CD14-positive monocyte (primary cell): Measurements from ENCODE around the gene ZNF512. TPM values are rescaled to one million over a fixed set of nuclear protein-coding genes. Genes with fewer than 3 reads are reported as not detected.

Source experiments
- DNase-seq, 3 donors: peaks; one replicate each; pipeline ENCODE4 v3.0.0-alpha.2; 2011 to 2022
- H2AFZ ChIP-seq: 2 replicates; pipeline ENCODE4 v1.6.0; 2012; ENCODE audit warnings: mild to moderate bottlenecking, low read depth, low read length, inconsistent platforms; ENCODE audit not compliant: insufficient read depth, poor library complexity, severe bottlenecking
- H3K27ac ChIP-seq, 2 donors: 1 replicate in 1 of 2; 2 replicates in 1 of 2; pipeline ENCODE4 v1.5.1; 2012 to 2013; ENCODE audit warnings: low read length in 2 of 2, control low read depth in 1 of 2, inconsistent platforms in 1 of 2, low read depth in 1 of 2, mild to moderate bottlenecking in 1 of 2
- H3K27me3 ChIP-seq, 2 donors: one replicate each; pipeline versions ENCODE4 v1.6.0 to v1.6.1; 2011 to 2013; ENCODE audit warnings: low read length in 2 of 2; ENCODE audit not compliant: control insufficient read depth in 2 of 2, insufficient read depth in 2 of 2
- H3K36me3 ChIP-seq, 2 donors: replicated peaks in 1 of 2; 1 replicate in 1 of 2; 2 replicates in 1 of 2; pipeline versions ENCODE4 v1.5.1 to v1.6.1; 2012 to 2013; ENCODE audit warnings: low read length in 2 of 2, control low read depth in 1 of 2, inconsistent platforms in 1 of 2, mild to moderate bottlenecking in 1 of 2; ENCODE audit not compliant: insufficient read depth in 2 of 2, control insufficient read depth in 1 of 2
- H3K4me1 ChIP-seq, 2 donors: 1 replicate in 1 of 2; 2 replicates in 1 of 2; pipeline versions ENCODE4 v1.5.1 to v1.6.1; 2012 to 2013; ENCODE audit warnings: low read length in 2 of 2, control low read depth in 1 of 2, inconsistent platforms in 1 of 2, mild to moderate bottlenecking in 1 of 2, moderate library complexity in 1 of 2; ENCODE audit not compliant: insufficient read depth in 2 of 2, control insufficient read depth in 1 of 2
- H3K4me2 ChIP-seq: replicated peaks from 2 replicates; pipeline ENCODE3; 2012; ENCODE audit warnings: low read length, moderate library complexity, mild to moderate bottlenecking; ENCODE audit not compliant: poor library complexity, severe bottlenecking; ENCODE audit errors: extremely low read depth
- H3K4me3 ChIP-seq, 3 experiments: fragments of 200-600 bp in 1 of 3; sonication (generic) in 1 of 3; replicated peaks in 1 of 3; 1 replicate in 2 of 3; 2 replicates in 1 of 3; pipeline ENCODE4 v1.5.1; 2011 to 2013; ENCODE audit warnings: low read length in 3 of 3, mild to moderate bottlenecking in 3 of 3, control low read depth in 2 of 3, low read depth in 2 of 3, inconsistent platforms in 1 of 3, moderate library complexity in 1 of 3
- H3K79me2 ChIP-seq: 2 replicates; pipeline ENCODE4 v1.6.0; 2012; ENCODE audit warnings: mild to moderate bottlenecking, control low read depth, inconsistent platforms, low read length, moderate library complexity; ENCODE audit not compliant: insufficient read depth
- H3K9ac ChIP-seq: 2 replicates; pipeline ENCODE4 v1.6.0; 2017; ENCODE audit warnings: low read length, mild to moderate bottlenecking; ENCODE audit not compliant: insufficient read depth, poor library complexity, severe bottlenecking
- H3K9me3 ChIP-seq, 2 donors: replicated peaks in 1 of 2; 1 replicate in 1 of 2; 2 replicates in 1 of 2; pipeline versions ENCODE4 v1.5.1 to v1.6.1; 2012 to 2013; ENCODE audit warnings: low read length in 2 of 2, control low read depth in 1 of 2; ENCODE audit not compliant: control insufficient read depth in 1 of 2, insufficient read depth in 1 of 2
- H4K20me1 ChIP-seq: 2 replicates; pipeline ENCODE4 v1.6.0; 2012; ENCODE audit warnings: mild to moderate bottlenecking, low read length, control low read depth, moderate library complexity; ENCODE audit not compliant: insufficient read depth
- H3K27ac Mint-ChIP-seq, 7 donors: one replicate each; pipeline ENCODE4 v1.8.0; 2020; ENCODE audit warnings: mild to moderate bottlenecking in 7 of 7, mixed read lengths in 7 of 7, moderate library complexity in 6 of 7, inconsistent platforms in 2 of 7
- H3K27me3 Mint-ChIP-seq, 3 donors: one replicate each; pipeline ENCODE4 v1.8.0; 2021 to 2022; ENCODE audit warnings: low read depth in 3 of 3, mild to moderate bottlenecking in 3 of 3, mixed read lengths in 3 of 3, moderate library complexity in 3 of 3, inconsistent platforms in 1 of 3
- H3K36me3 Mint-ChIP-seq, 2 donors: one replicate each; pipeline ENCODE4 v1.8.0; 2020; ENCODE audit warnings: mixed read lengths in 2 of 2, inconsistent platforms in 1 of 2, mild to moderate bottlenecking in 1 of 2
- H3K4me1 Mint-ChIP-seq: one replicate; pipeline ENCODE4 v1.8.0; 2020; ENCODE audit warnings: mild to moderate bottlenecking, mixed read lengths
- H3K4me3 Mint-ChIP-seq, 2 donors: one replicate each; pipeline ENCODE4 v1.8.0; 2020; ENCODE audit warnings: mild to moderate bottlenecking in 2 of 2, mixed read lengths in 2 of 2, moderate library complexity in 1 of 2
- H3K9me3 Mint-ChIP-seq, 7 donors: one replicate each; pipeline ENCODE4 v1.8.0; 2020 to 2022; ENCODE audit warnings: mixed read lengths in 7 of 7, mild to moderate bottlenecking in 6 of 7, moderate library complexity in 6 of 7, inconsistent platforms in 2 of 7
- CTCF ChIP-seq: fragments of 200-600 bp; IDR thresholded peaks from one replicate; pipeline ENCODE4 v1.8.0; 2022; ENCODE audit warnings: antibody characterized with exemption, mild to moderate bottlenecking
- WGBS: methylation state at CpG from one replicate; pipeline ENCODE4 v1.1.5; 2013; ENCODE audit warnings: missing lambda C conversion rate; ENCODE audit not compliant: insufficient coverage; 5-methylcytosine and 5-hydroxymethylcytosine counted together
- intact Hi-C, 2 donors: fragments of 100-400 bp; cut with micrococcal nuclease; formaldehyde crosslinking; loops; one replicate each; pipeline versions ENCODE4 v1.15.0 to v1.15.1; 2023
- polyA plus RNA-seq, 3 donors: library from polyadenylated mRNA; depleted of rRNA in 1 of 3; unstranded in 2 of 3; stranded (reverse) in 1 of 3; fragments of 300-500 nt in 2 of 3; fragments of >200 nt in 1 of 3; fragmentation: Illumina TruSeq in 2 of 3; gene quantifications; 1 replicate in 2 of 3; 2 replicates in 1 of 3; pipeline ENCODE4 v1.2.3, GENCODE V29; 2012 to 2021

ZNF512 gene
- polyA plus RNA-seq, 3 donors = 6.7 to 13.1 (median 12.8) TPM

GRCh38 chr2:27584597-27584996, 1.8 kb downstream of the ZNF512 start:
- Histone ChIP-seq H3K36me3 (peaks cover 0 to 5% of the 10 kb centered on the region in 2 donors), H2AFZ (no peak overlapping the region), H3K4me3 (peak overlapping the region in 1 of 3 experiments; percentile 87), H4K20me1 (peaks cover 27% of the 10 kb centered on the region), H3K27ac (no peak overlapping the region), H3K9ac (no peak overlapping the region), H3K27me3 (no peaks in the 10 kb centered on the region), H3K4me2 (peak overlapping the region; percentile 85), H3K9me3 (peaks cover 0 to 4% of the 10 kb centered on the region in 2 donors), H3K79me2 (peaks cover 65% of the 10 kb centered on the region), H3K4me1 (peaks cover 24 to 25% of the 10 kb centered on the region in 2 donors)
- no peak for TF ChIP-seq CTCF
- intact Hi-C loops = loop anchor here (10.0 kb wide), 2 partner anchors 90 to 160 kb away; partner anchors contain the start of genes NRBP1 (in 2 of the 2), FNDC4 (in 1 of the 2) and GCKR (in 1 of the 2)
- Mint-ChIP-seq H3K4me3 (no peak overlapping the region), H3K36me3 (peaks cover 6 to 13% of the 10 kb centered on the region in 2 donors), H3K27ac (peak overlapping the region in 2 of 7 donors; percentile 7 to 35), H3K4me1 (peaks cover 34% of the 10 kb centered on the region), H3K9me3 (peaks cover 3 to 20% (median 8%) of the 10 kb centered on the region in 7 donors), H3K27me3 (peaks cover 0 to 2% (median 2%) of the 10 kb centered on the region in 3 donors)
- WGBS = 96% methylated on average over 3 of the region's 3 CpGs
- no peak for DNase-seq

GRCh38 chr2:27587025-27587424, 4.2 kb downstream of the ZNF512 start:
- no peak overlapping the region for H2AFZ ChIP-seq
- H3K4me2 ChIP-seq = no peak overlapping the region
- peaks cover 36% of the 10 kb centered on the region for H3K4me1 Mint-ChIP-seq
- no peak overlapping the region for H3K9ac ChIP-seq
- H3K27ac ChIP-seq = no peak overlapping the region
- no peaks in the 10 kb centered on the region for H3K27me3 Mint-ChIP-seq
- H3K4me3 ChIP-seq = no peak overlapping the region
- H3K4me3 Mint-ChIP-seq = no peak overlapping the region
- no peak for TF ChIP-seq CTCF
- H3K27ac Mint-ChIP-seq = peak overlapping the region in 2 of 7 donors; percentile 10 to 27
- H3K36me3 Mint-ChIP-seq = peaks cover 10 to 25% of the 10 kb centered on the region in 2 donors
- peaks cover 25 to 29% of the 10 kb centered on the region in 2 donors for H3K4me1 ChIP-seq
- no peaks in the 10 kb centered on the region for H3K27me3 ChIP-seq
- no peak for DNase-seq
- peaks cover 88% of the 10 kb centered on the region for H3K79me2 ChIP-seq
- peaks cover 0 to 12% of the 10 kb centered on the region in 2 donors for H3K36me3 ChIP-seq
- WGBS = no CpG with 5 or more reads among the region's 2 CpGs
- H4K20me1 ChIP-seq = peaks cover 31% of the 10 kb centered on the region
- intact Hi-C loops = loop anchor here (10.0 kb wide), 2 partner anchors 92 to 162 kb away; partner anchors contain the start of genes NRBP1 (in 2 of the 2), FNDC4 (in 1 of the 2) and GCKR (in 1 of the 2)
- H3K9me3 ChIP-seq = peaks cover 0 to 17% of the 10 kb centered on the region in 2 donors
- peaks cover 11 to 20% (median 14%) of the 10 kb centered on the region in 7 donors for H3K9me3 Mint-ChIP-seq
